Mammary microvascular endothelial cell (primary cell): ENCODE data around the gene CCL23. TPM values are rescaled to one million over a fixed set of nuclear protein-coding genes. Genes with fewer than 3 reads are reported as not detected.

Experiments used
- total RNA-seq: library from RNA; depleted of rRNA; stranded (reverse); fragments of >200 nt; gene quantifications from 2 replicates; pipeline ENCODE4 v1.2.3, GENCODE V29; 2015

CCL23 gene, protein sequence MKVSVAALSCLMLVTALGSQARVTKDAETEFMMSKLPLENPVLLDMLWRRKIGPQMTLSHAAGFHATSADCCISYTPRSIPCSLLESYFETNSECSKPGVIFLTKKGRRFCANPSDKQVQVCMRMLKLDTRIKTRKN
- not detected in 2 replicates for total RNA-seq

DNA sequence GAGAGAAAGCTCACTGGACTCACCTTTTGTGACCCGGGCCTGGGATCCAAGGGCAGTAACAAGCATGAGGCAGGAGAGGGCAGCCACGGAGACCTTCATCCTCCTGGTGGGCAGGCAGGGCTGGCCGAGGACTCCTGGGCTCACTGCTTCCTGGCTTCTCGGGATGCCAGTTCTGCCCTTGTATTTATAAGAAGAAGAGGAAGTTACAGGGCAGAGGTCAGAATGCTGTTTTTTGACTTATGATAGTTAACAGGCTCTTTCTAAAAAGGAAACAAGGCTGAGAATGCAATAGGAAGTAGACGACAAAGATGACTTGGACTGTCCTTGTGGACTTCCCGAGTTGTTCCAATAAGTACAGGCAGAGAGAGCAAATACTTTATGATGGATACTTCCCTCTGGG, at the start of gene CCL23:
Gene CCL23, minus strand, starts transcription at position 174 of the 400 bp plus-strand sequence. Its CDS starts 75 bp downstream, at position 99.

DNA sequence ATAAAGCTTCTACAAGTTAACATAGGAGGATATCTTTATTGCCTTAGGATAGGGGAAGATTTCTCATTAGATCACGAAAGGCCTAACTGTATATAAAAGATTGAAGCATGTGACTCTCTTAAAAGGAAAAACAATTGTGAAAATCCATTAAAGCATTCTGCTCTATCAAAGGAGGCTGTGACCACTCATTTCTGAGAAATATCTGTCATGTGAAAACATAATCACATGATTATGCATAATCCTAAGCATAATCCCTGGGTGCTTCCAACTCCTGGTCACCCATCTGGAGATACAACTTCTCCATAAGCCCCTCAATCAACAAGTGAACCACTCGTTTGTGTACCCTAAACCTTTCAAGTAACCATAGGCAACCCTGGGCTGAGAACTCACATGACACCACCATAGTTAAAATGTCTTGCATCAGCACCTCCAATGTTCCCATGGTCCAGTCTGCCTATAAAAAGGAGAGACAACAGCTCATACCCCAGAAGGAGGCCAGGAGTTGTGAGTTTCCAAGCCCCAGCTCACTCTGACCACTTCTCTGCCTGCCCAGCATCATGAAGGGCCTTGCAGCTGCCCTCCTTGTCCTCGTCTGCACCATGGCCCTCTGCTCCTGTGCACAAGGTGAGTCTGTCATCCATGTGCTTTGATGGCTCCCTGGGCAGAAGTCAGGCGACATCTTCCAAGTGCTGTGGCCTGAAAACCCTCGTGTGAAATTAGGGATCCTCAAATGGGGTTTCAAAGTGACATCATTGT, 46.2 kb upstream of the CCL23 start, which contains the start of gene CCL18:
Gene CCL18, plus strand, starts transcription at position 487 of the 756 bp plus-strand sequence. Its CDS starts 71 bp downstream, at position 558.

DNA sequence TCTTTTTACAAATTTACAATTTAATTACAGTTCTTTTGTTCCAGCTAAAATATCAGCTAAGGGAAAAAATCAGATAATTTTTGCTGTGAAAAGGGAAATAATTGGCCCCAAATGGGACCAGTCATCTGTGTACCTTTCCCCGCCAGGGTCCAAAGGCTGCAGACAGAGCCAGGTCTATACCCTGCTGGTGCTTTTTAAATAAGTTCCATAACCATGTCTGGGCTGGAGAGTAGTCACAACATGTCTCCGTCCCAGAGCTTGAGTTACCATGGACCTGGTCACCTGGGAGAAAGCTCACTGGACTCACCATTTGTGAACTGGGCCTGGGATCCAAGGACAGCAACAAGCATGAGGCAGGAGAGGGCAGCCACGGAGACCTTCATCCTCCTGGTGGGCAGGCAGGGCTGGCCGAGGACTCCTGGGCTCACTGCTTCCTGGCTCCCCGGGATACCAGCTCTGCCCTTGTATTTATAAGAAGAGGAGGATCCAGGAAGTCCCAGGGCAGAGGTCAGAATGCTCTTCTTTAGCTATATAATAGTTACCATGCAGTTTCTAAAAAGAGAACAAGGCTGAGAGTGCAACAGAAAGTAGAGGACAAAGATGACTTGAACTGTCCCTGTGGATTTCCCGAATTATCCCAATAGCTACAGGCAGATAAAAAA, 16.5 kb downstream of the CCL23 start, which contains the start of gene CCL15:
Gene CCL15, minus strand, starts transcription at position 444 of the 662 bp plus-strand sequence. Its CDS starts 61 bp downstream, at position 383.

DNA sequence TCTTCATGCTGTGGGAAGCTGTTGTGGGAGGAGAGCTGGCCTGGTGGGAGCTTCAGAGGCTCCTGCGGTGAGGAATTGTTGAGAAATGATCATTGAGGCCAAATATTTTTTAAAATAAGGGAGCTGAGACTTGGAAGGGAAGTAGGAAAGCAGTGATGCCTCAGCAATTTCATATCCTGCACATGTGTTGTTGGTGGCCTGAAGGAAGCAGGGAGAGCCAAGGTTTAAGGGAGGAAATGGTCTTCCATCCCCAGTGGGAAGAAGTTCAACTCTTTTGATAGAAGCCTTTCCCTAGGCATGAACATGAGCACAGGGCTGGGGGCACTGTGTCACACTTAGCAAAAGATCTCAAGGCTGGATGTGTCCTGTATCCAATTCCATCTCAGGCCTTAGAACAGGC, 31.1 kb downstream of the CCL23 start, which contains the start of gene CCL14:
Gene CCL14, minus strand, starts transcription at position 87 of the 400 bp plus-strand sequence. Its CDS starts 80 bp downstream, at position 7.

DNA sequence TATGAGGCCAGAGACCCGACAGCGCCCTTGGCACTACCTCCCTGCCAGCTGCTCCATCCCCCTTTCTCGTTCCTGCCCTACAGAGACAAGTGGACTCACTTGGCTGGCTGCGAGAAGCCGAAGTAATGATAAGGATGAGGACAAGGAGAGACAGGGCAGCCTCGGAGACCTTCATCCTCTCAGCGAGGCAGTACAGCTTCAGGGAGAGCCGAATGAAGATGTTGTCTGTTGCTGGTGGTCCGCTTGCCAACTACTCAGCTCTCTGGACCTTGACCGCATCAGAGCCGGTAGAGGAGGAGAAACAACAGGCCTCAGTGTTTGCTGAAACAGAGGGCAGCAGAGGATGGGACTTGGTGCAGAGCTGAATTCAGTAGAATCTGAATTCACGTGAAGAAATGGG, 36.5 kb downstream of the CCL23 start, which contains the start of gene CCL16:
Gene CCL16, minus strand, starts transcription at position 252 of the 400 bp plus-strand sequence. Its CDS starts 77 bp downstream, at position 175.

Other genes with a start within 250 kb of the CCL23 start
- 0.07 and 0.44 TPM in 2 replicates for gene MMP28, start 222.3 kb downstream of the CCL23 start, total RNA-seq
- gene TAF15, start 208.5 kb downstream of the CCL23 start, total RNA-seq: 21.8 and 28.8 TPM in 2 replicates
- not detected in 2 replicates for gene HEATR9, start 149.1 kb downstream of the CCL23 start, total RNA-seq
- 4.7 and 5.0 TPM in 2 replicates for gene CCL5, start 137.6 kb downstream of the CCL23 start, total RNA-seq
- 0.20 and 0.80 TPM in 2 replicates for gene RDM1, start 87.2 kb downstream of the CCL23 start, total RNA-seq
- not detected in 2 replicates for gene LYZL6, start 74.3 kb downstream of the CCL23 start, total RNA-seq
- gene CCL16, start 36.5 kb downstream of the CCL23 start, total RNA-seq: not detected in 2 replicates
- gene CCL14, start 31.2 kb downstream of the CCL23 start, total RNA-seq: 0.80 and 4.8 TPM in 2 replicates
- not detected in 2 replicates for gene CCL15, start 16.4 kb downstream of the CCL23 start, total RNA-seq
- gene CCL18, start 46.3 kb upstream of the CCL23 start, total RNA-seq: not detected in 2 replicates
- gene CCL3, start 72.2 kb upstream of the CCL23 start, total RNA-seq: not detected in 2 replicates
- not detected in 2 replicates for gene CCL4, start 85.9 kb upstream of the CCL23 start, total RNA-seq
- 3.2 TPM in 1 of 2 replicates, not detected in the other for gene TBC1D3B, start 158.7 kb upstream of the CCL23 start, total RNA-seq
- not detected in 2 replicates for gene CCL3L1, start 178.8 kb upstream of the CCL23 start, total RNA-seq
- not detected in 2 replicates for gene CCL4L2, start 193.1 kb upstream of the CCL23 start, total RNA-seq
- gene TBC1D3I, start 246.6 kb upstream of the CCL23 start, total RNA-seq: not detected in 2 replicates